ENCODE data around the gene CEP95.

Gene CEP95

DNA sequence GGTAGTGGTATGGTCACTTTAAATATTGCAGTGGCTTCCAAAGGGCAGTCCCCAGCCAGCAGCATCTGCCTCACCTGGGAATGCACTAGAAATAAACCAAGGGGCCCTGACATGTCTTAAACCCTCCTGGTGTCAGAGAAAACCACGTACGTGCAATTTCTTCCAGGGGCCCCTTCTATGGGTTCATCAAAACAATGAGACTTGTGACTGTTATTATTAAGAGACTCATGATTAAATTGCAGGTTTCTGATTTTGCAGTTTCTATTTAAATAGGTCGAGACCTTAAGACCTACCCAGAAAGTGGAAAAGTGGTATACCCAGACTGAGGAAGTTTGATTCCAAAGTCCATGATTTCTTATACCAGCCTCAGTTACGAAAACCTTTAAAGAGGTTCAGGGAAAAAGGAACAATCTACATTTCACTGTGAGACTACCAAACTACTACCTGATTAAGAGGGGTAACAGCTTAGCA is 9.2 kb upstream of the CEP95 start:
- Histone ChIP-seq H3K36me3 (replicated peaks; ENCODE audit: low read depth, low read length) (peaks cover 58% of the 10 kb centered on the region), H3K4me2 (ENCODE audit: low read length) (peak overlapping the region; percentile 88), H3K4me3 (ENCODE audit: low read length) (peak overlapping the region; percentile 94), H3K79me2 (ENCODE audit: low read length) (peaks cover 70% of the 10 kb centered on the region), H3K9me3 (ENCODE audit: insufficient read depth, low read length) (no peaks in the 10 kb centered on the region), H3K27ac (ENCODE audit: low read length) (peak overlapping the region; percentile 93), H3K27me3 (ENCODE audit: low read depth, low read length) (no peaks in the 10 kb centered on the region), H3K9ac (ENCODE audit: low read length) (peak overlapping the region; percentile 89), H4K20me1 (ENCODE audit: insufficient read depth, low read length) (no peaks in the 10 kb centered on the region), H3K4me1 (ENCODE audit: low read length) (peaks cover 39% of the 10 kb centered on the region), H2AFZ (ENCODE audit: low read depth, low read length) (no peak overlapping the region)
- TF ChIP-seq EZH2phosphoT487 (IDR thresholded peaks at IDR 0.05; ENCODE audit: low read depth) = no peak
- TF ChIP-seq, protein P1, sequence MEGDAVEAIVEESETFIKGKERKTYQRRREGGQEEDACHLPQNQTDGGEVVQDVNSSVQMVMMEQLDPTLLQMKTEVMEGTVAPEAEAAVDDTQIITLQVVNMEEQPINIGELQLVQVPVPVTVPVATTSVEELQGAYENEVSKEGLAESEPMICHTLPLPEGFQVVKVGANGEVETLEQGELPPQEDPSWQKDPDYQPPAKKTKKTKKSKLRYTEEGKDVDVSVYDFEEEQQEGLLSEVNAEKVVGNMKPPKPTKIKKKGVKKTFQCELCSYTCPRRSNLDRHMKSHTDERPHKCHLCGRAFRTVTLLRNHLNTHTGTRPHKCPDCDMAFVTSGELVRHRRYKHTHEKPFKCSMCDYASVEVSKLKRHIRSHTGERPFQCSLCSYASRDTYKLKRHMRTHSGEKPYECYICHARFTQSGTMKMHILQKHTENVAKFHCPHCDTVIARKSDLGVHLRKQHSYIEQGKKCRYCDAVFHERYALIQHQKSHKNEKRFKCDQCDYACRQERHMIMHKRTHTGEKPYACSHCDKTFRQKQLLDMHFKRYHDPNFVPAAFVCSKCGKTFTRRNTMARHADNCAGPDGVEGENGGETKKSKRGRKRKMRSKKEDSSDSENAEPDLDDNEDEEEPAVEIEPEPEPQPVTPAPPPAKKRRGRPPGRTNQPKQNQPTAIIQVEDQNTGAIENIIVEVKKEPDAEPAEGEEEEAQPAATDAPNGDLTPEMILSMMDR (IDR thresholded peaks at IDR 0.05; ENCODE audit: low read depth, low read length) = no peak

DNA sequence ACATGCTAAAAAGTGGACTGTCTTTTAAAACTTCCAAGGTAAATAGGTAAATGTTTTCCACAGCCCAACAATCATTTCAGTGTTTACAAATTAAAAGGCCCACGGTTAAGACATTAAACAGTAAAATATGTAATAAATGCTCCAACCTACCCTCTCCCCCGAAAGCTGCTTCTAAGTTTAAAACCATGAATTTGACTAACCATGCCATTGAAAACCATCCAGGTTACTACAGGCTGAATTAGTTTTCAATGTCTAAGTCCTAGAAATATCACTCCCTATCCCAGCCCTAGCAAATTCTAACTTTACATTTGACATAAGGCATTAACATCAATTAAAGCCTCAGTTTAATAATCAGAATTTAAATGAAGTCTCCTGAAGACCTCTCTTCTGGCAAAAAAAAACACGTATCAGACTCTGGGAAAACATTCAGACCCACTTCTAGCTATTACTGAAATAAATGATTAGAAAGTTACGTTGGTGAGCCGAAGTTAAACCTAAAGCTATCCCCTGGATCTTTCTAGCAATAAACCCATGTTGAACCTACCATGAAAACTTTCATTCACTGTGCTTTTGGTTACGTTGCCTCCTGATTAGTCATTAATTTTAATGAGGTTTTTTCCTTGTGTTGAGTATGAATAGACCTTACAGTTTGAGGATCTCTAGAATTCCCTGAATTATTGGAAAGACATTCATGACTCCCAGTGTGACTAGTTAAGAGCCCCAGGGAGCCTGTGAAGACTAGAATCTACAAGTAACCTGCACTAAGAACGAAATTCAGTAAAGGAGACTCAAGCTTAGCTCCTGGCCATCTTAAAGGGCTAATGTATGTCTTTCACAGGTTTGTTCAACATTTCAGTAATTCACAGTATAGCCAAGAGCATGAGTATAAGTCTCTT is 8.2 kb upstream of the CEP95 start:
- Histone ChIP-seq H3K79me2 (ENCODE audit: low read length) (peaks cover 74% of the 10 kb centered on the region), H3K4me3 (ENCODE audit: low read length) (no peak overlapping the region), H3K9me3 (ENCODE audit: insufficient read depth, low read length) (no peaks in the 10 kb centered on the region), H4K20me1 (ENCODE audit: insufficient read depth, low read length) (no peaks in the 10 kb centered on the region), H3K27ac (ENCODE audit: low read length) (peak overlapping the region; percentile 93), H3K4me1 (ENCODE audit: low read length) (peaks cover 39% of the 10 kb centered on the region), H3K36me3 (replicated peaks; ENCODE audit: low read depth, low read length) (peaks cover 61% of the 10 kb centered on the region), H2AFZ (ENCODE audit: low read depth, low read length) (no peak overlapping the region), H3K4me2 (ENCODE audit: low read length) (peak overlapping the region; percentile 88), H3K27me3 (ENCODE audit: low read depth, low read length) (no peaks in the 10 kb centered on the region), H3K9ac (ENCODE audit: low read length) (no peak overlapping the region)
- TF ChIP-seq, protein P1 (IDR thresholded peaks at IDR 0.05; ENCODE audit: low read depth, low read length) = no peak
- TF ChIP-seq EZH2phosphoT487 (IDR thresholded peaks at IDR 0.05; ENCODE audit: low read depth) = no peak

DNA sequence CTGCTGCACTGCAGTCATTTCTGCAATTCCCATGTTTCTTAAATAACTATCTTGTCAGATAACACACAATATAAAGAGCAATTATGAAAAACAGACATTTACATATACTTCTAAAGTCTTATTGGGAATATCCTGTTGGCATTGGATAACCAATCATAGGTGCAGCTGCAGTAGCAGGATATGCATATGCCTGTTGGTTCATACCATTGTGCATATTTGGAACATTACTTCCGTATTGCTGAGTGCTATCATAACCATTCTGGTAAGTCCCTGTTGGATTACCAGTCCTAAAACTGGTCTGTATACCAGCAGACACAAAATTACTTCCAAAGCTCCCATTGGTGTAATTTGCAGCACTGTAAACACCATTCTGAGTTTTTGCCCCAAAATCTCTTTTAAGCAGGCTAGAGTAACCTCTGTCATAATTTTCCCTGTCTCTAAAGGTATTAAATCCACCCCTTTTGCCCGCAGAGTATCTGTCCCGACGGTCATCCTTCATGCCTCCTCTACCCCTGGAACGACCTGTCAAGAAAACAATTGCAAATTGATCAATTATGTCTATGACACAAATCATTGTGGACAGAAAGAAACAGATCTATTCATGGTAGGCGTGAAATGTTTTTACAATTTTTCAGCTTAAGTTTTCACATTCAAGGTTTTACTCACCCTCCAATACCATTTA is 6.8 kb upstream of the CEP95 start:
- peaks cover 42% of the 10 kb centered on the region for H3K4me1 ChIP-seq (ENCODE audit: low read length)

More for the DNA sequence above, 6.8 kb upstream of the CEP95 start:
- no peak overlapping the region for H3K27ac ChIP-seq (ENCODE audit: low read length)
- no peak overlapping the region for H3K4me3 ChIP-seq (ENCODE audit: low read length)
- no peak overlapping the region for H3K4me2 ChIP-seq (ENCODE audit: low read length)
- peaks cover 13% of the 10 kb centered on the region for H4K20me1 ChIP-seq (ENCODE audit: insufficient read depth, low read length)
- H2AFZ ChIP-seq (ENCODE audit: low read depth, low read length) = no peak overlapping the region
- H3K79me2 ChIP-seq (ENCODE audit: low read length) = peaks cover 74% of the 10 kb centered on the region
- TF ChIP-seq, protein P1 (IDR thresholded peaks at IDR 0.05; ENCODE audit: low read depth, low read length) = no peak
- TF ChIP-seq EZH2phosphoT487 (IDR thresholded peaks at IDR 0.05; ENCODE audit: low read depth) = no peak
- H3K36me3 ChIP-seq (replicated peaks; ENCODE audit: low read depth, low read length) = peaks cover 67% of the 10 kb centered on the region
- H3K9ac ChIP-seq (ENCODE audit: low read length) = no peak overlapping the region
- H3K9me3 ChIP-seq (ENCODE audit: insufficient read depth, low read length) = no peaks in the 10 kb centered on the region
- no peaks in the 10 kb centered on the region for H3K27me3 ChIP-seq (ENCODE audit: low read depth, low read length)
